Stimulated activated CD8-positive, alpha-beta memory T cell treated with anti-CD3 and anti-CD28 coated beads, Interleukin-4, amount 100 ng/mL, for 1 hour (primary cell): ENCODE results near the gene GRWD1.
"Not testable (repeated sequence)": the region's sequence is repeated elsewhere in the genome, so short reads cannot be mapped to it uniquely, and the experiment has no call there.

ENCODE experiments used
- DNase-seq, 2 donors: peaks; one replicate each; pipeline ENCODE4 v3.0.0-alpha.2; 2020; ENCODE audit warnings: low read depth in 2 of 2, low spot score in 1 of 2

GRWD1 gene

GRCh38 chr19:48478339-48479256 lies 32.8 kb downstream of the GRWD1 start:
- DNase-seq = no peak

DNA sequence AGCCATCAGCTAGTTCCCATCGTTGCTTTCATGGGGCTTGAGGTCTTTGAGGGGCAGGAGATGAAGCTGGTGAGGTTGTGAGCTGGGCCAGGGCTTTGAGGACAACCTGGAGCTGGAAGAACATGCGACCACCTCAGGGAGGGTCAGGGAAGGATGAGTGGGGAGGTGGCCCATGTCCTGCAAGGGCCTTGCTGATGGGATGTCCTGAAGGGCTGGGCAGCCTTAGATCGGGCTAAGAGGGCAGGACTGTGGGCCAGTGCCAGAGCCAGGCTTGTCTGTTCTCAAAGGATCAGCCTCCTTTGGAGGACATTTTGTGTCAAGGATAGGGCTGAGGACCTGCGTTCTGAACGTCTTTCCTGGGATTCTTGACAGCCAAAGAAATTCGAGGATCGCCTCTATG lies 33.9 kb downstream of the GRWD1 start:
- DNase-seq = no peak

- DNase-seq = no peak
Observed at GRCh38 chr19:48480183-48480557, 34.4 kb downstream of the GRWD1 start.

- DNase-seq = peak in 1 of 2 donors; percentile 23
Observed at GRCh38 chr19:48480558-48481500, 35.0 kb downstream of the GRWD1 start.

- no peak for DNase-seq
Observed at GRCh38 chr19:48481846-48482639, 36.3 kb downstream of the GRWD1 start.

- DNase-seq = no peak
Observed at GRCh38 chr19:48483301-48483700, 37.5 kb downstream of the GRWD1 start.

- no peak for DNase-seq
Observed at GRCh38 chr19:48484247-48484893, 38.6 kb downstream of the GRWD1 start.

GRCh38 chr19:48484931-48485612 lies 39.3 kb downstream of the GRWD1 start:
- DNase-seq = no peak

DNA sequence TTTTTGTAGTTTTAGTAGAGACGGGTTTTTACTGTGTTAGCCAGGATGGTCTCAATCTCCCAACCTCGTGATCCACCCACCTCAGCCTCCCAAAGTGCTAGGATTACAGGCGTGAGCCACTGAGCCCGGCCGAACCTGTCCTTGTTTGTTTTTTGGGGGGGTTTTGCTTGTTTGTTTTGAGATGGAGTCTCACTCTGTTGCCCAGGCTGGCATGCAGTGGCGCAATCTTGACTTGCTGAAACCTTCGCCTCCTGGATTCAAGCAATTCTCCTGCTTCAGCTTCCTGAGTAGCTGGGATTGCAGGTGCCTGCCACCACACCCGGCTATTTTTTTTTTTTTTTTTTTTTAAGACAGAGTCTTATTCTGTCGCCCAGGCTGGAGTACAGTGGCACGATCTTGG lies 40.9 kb downstream of the GRWD1 start:
- DNase-seq = not testable (repeated sequence)

GRCh38 chr19:48487544-48487943 lies 41.8 kb downstream of the GRWD1 start:
- no peak for DNase-seq

DNA sequence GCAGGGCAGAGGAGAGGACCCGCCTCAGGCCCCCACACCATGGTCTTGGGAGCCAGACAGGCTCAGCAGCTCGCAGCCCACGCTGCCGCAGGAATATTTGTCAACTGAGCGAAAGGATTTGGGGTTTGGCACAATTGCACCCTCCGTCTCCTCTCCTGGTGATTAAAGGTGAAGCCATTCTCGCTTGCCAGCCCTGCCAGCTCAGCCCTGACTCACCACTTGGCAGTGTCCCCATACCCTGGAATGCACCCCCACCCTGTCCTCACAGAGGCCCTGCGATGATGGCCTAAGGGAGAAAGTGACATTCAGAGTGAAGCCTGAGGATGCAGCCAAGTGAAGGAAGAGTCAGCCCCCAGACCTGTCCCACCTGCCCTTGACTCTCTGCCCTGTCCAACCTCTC lies 42.2 kb downstream of the GRWD1 start:
- no peak for DNase-seq

GRCh38 chr19:48488478-48488877 lies 42.7 kb downstream of the GRWD1 start:
- DNase-seq = not testable (repeated sequence)

- DNase-seq = peak; percentile 50 to 61
Observed at GRCh38 chr19:48489608-48490216, 43.9 kb downstream of the GRWD1 start.

- peak in 1 of 2 donors; percentile 37 for DNase-seq
Observed at GRCh38 chr19:48490981-48491792, 45.4 kb downstream of the GRWD1 start.

DNA sequence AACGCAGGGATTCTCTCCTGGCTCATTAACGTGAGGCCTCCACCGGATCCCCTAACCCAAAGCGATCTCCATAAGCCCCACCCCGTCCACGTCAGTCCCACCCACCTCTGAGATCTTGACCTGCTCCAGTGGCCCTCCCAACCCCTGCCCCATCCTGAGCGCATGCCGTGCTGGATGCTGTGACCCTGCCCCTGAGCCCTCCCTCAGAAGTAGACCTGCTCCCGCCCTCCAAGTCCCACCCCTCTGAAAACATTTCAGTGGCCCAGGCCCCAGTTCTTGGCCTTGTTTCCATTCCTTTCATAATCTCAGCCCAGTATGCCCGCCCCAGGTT lies 46.0 kb downstream of the GRWD1 start:
- DNase-seq = no peak

GRCh38 chr19:48492925-48493717 lies 47.3 kb downstream of the GRWD1 start:
- DNase-seq = peak; percentile 41 to 63

DNA sequence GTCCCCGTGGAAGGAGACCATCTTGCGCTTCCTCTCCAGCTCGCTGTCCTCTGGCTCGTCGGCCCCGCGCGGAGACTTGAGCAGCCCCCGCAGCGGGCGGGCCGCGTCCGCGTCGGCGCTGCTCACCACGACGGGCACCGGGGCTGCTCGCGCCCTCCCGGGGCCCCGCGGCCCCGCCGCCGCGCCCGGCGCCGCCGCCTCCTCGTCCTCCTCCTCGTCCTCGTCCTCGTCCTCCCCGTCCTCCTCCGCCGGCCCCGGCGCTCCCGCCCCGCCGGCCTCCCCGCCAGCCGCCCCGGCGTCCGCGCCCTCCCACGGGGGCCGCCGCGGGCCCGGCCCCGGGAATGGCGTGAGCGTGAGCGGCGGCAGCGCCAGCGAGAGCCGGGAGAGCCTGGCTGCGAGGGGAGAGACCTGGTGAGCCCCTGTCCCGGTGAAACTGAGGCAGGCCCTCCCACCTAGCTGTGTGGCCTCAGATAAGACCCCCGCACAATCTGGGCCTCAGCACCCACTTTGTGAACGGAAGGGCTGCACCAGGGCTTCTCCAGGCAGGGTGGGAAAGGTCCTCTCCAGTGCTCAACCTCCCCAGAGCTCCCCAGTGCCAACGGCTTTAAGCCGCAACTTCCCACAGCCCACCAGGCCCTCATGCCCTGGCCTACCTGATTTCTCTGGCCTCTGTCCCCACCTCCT lies 48.1 kb downstream of the GRWD1 start:
- no peak for DNase-seq
